ENCODE data around the gene NPR3.

NPR3 gene

GRCh38 chr5:32712481-32713360 lies 1.6 kb downstream of the NPR3 start:
- peak in 1 of 5 experiments; percentile 8 for DNase-seq

- DNase-seq = no peak
Observed at GRCh38 chr5:32713361-32713769, 2.2 kb downstream of the NPR3 start.

GRCh38 chr5:32713770-32714381 lies 2.8 kb downstream of the NPR3 start:
- DNase-seq = no peak

DNA sequence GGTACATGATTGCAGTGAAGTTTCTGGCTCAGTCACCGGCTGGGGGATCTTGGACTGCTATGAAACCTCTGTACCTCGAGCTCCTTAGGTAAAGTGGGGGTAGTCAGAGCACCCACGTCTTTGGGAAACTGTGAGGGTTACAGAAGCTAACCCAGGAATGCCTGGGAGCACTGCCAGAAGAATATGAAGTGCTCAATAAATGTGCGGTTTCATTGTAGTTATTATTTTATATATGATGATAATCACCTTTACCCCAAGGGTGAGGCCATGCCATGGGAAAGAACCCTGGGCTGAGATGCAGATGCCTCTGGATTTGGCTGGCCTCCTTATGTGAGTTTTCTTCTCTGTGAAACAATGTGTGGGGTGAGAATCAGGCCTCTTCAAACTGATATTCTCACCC lies 3.7 kb downstream of the NPR3 start:
- DNase-seq = no peak

GRCh38 chr5:32720300-32720699 lies 9.2 kb downstream of the NPR3 start:
- no peak for DNase-seq

- DNase-seq = no peak
Observed at GRCh38 chr5:32721626-32722025, 10.5 kb downstream of the NPR3 start.

GRCh38 chr5:32722957-32723356 lies 11.8 kb downstream of the NPR3 start:
- DNase-seq = no peak

DNA sequence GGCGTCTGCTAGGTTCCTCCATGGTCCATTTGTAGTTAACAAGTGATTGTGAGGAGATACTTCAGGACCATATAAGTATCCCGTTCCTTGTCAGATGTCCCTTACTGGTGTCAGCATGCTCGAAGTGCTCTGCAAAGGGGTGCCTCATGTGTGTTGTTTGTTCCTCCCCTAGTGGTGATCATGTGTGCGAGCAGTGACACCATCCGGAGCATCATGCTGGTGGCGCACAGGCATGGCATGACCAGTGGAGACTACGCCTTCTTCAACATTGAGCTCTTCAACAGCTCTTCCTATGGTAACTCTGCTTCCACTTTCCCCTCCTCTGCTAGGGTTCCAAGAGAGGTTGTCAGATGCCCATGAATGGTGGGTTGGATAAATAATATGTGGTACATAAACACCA lies 13.4 kb downstream of the NPR3 start:
- DNase-seq = no peak

DNA sequence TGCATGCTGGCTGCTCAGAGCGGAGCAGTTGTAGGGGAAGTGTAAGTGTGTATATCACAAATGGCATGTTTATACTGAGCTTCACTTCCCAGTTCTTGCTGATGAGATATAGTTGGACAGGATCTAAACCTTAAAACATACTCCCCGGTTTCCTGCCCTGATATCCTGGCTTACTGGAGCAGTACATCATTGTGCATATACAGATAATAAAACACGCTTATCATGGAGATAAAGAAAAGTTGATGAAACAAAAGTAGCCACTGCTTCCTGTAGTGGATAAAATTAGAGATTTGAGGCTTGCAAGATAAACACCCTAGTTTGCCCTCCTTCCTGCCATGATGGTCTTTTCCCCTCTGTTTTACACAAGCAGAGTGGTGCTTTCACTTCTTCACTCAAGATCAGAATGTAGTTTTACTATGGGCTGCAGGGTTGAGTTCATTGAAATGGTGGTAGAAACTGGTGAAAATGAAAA lies 15.0 kb downstream of the NPR3 start:
- DNase-seq = no peak

DNA sequence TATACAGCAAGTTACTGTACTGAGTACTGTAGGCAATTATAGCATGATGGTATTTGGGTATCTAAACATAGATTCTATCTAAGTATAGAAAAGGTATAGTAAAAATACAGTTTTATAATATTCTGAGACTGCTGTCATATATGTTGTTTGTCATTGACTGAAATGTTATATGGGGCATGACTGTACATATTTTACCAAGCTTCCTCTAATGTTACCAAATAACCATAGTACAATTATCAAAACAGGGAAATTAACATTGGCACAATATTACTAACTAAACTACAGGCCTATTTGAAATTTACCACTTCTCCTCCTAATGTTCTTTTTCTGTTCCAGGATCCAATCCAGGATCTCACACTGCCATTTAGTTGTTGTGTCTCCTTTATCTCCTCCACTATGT lies 18.5 kb downstream of the NPR3 start:
- no peak for DNase-seq

DNA sequence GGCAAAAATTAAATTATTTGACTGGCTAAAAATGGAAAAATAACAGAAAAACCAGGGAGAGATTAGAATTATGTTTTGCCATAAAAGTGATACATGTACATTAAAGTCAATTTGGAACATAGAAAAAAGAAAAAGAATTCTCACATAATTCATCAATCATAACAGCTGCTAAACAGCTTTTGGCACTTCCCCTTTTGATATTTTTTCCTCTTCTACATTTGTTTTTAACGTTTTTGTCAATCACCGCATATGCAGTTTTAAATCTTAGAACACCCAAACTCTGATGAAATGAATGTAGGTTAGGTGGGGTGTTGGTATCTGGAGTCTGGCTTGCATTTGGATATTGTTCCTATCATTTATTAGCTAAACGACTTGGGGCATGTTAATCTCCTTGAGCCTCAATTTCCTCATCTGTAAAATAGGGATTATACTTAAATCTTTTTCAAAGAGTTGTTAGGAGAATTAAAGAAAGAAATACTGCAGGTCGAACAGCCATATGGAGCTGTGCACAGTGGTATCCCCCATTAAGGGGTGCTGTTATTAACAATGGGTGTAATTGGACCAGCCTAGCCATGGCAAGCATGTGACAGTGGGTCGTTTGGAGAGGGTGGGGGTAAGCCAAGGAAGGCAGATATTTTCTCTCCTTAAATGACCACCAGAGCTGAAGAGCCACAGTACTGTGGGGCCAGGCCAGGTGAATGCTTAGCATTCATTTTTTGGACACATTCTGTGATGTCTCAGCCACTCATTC lies 22.6 kb downstream of the NPR3 start:
- DNase-seq = no peak

GRCh38 chr5:32734827-32735378 lies 23.8 kb downstream of the NPR3 start:
- DNase-seq = no peak

DNA sequence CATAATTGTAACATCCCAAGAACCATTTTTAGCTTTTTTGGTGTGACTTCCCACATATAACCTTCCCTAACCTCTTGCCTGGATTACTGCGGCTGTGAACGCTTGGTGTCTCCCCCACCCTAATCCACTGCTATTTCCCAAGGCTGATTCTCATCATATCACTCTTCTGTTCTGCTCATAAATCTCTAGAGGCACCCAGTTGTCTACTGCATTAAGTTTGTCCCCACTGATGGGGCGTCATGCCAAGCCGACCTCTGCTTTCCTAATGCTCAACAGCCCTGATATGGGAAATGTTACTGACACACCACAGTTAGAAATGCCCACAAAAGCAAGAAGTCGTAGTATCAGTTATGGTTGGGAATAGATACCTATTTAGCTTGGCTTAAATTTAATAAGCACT lies 24.4 kb downstream of the NPR3 start:
- DNase-seq = no peak

GRCh38 chr5:32736842-32737241 lies 25.7 kb downstream of the NPR3 start:
- no peak for DNase-seq

DNA sequence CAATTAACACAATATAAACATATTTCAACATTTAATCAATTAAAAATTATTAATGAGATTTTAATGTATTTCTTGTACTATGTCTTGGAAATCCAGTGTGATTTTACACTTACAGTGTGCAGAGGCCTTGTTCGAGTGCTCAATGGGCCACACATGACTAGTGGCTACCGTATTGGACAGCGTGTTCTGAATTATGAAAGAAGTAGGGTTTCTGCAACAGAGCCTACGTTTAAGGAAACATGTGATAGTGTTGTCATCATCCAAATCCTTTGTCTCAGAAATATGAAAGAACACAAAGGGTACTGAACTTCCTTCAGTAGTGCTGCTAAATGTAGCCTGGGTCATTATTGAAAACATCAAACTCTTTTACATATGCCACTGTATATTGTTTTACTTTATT lies 29.5 kb downstream of the NPR3 start:
- no peak for DNase-seq

- no peak for DNase-seq
Observed at GRCh38 chr5:32745317-32745716, 34.2 kb downstream of the NPR3 start.

DNA sequence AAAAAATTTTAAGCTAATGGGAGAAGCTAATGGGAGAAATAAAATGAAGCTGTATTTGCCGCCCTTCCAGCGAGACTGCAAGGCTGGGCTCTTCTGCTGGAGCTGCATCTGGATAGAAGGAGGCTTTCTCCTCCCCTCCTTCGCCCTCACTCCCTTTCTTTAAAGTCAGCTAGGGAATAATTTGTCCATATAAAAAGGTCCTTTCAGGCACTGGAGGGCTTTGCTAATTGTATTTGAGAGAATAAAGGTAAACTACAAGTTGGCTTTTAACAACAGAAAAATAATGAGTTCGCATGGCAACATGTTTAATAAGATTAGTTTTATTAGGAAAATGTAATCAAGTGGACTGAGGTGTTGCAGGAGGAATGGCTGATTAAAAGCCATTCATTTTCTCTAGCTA lies 41.3 kb downstream of the NPR3 start:
- DNase-seq = no peak

DNA sequence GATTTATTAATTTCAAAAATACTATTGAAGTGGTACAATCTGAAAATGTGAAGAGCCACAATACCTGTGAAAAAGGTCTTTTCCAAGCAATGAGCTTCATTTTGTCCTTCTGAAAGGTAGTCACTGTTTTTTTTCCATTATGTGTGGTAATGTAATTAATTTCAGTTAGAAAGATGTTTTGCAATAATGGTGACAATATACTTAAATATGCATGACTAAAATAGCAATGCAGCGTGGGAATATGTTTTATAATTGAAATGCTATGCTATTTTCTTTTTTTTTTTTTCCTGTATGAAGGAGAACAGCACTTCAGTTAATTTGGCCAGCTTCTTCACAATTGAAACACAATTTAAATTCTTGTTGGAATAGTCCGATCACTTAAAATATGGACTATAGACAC lies 41.9 kb downstream of the NPR3 start:
- no peak for DNase-seq

DNA sequence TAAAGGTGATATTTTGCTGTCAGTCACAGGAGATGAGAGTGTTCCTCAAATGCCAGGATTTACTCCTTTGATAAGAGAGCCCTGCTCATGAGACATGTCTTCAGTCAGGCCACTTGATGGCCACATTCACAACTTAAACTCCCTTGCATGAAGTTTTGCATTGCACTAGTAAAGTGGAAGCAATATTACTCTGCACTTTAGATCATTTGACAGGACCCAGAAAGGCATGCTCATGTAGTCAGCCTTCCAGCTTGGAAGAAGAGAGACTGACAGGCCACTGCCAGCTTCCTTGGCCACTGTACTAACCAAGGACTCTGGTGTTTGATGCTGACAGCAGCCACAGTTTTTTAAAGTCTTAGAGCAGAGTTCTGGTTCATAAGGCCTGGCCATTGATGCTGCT lies 42.6 kb downstream of the NPR3 start:
- DNase-seq = no peak

DNA sequence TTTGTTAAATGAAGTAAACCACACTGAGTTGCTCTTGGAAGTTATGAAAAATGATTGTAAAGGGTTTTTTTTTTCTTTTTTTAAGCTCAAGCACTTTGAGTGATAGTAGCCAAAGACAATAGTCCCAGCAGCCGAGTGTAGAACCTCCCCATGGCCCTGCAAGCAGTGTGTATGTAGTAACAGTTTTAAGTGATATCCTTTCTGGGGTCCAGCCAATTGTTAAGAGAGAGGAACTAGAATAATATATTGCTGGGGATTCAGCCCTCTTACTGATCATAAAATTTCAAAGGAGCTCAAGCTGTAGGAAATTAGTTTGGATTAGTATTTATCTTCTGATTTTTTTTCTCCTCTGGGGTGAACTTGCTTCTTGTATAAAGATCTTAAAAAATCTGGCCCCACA lies 43.2 kb downstream of the NPR3 start:
- no peak for DNase-seq

- no peak for DNase-seq
Observed at GRCh38 chr5:32760091-32760509, 49.0 kb downstream of the NPR3 start.

- no peak for DNase-seq
Observed at GRCh38 chr5:32765266-32765665, 54.1 kb downstream of the NPR3 start.

- no peak for DNase-seq
Observed at GRCh38 chr5:32767948-32768467, 56.9 kb downstream of the NPR3 start.
